Measurements from ENCODE around the gene RAD51B. TPM values are rescaled to one million over a fixed set of nuclear protein-coding genes. Genes with fewer than 3 reads are reported as not detected.

The RAD51B gene
- total and polyA plus RNA-seq, 2 of the 13 experiments (the other 11 are each of a cell fraction or from before 2014, with no cell fraction given): 7.0 to 9.5 TPM

GRCh38 chr14:67816326-67817002, 3.1 kb upstream of the RAD51B start, which contains the start of gene ZFYVE26 (continued):
- TF ChIP-seq ZSCAN25 (CRISPR knock-in tag; IDR thresholded peaks at IDR 0.05): no peak
- TF ChIP-seq THAP11 (CRISPR knock-in tag; IDR thresholded peaks at IDR 0.05): peak; percentile 89
- TF ChIP-seq NFYB (CRISPR knock-in tag; IDR thresholded peaks at IDR 0.05): peak; percentile 78
- no peak for TF ChIP-seq ZFP41 (CRISPR knock-in tag; IDR thresholded peaks at IDR 0.05; ENCODE audit: borderline replicate concordance)
- TF ChIP-seq SALL2 (CRISPR knock-in tag; IDR thresholded peaks at IDR 0.05): 0 out of 2 replicates have a peak, but pooled peaks have one; percentile 24
- no peak for TF ChIP-seq ZNF24 (IDR thresholded peaks at IDR 0.05)
- peak; percentile 13; the same call in 1 of the 2 replicates for TF ChIP-seq RXRB (CRISPR knock-in tag; IDR thresholded peaks at IDR 0.05; ENCODE audit: borderline replicate concordance)
- TF ChIP-seq ATAD3A (CRISPR knock-in tag; IDR thresholded peaks at IDR 0.05): no peak
- peak; percentile 97 for TF ChIP-seq YY1 (IDR thresholded peaks at IDR 0.05; ENCODE audit: insufficient read depth, insufficient replicate concordance, low read depth, low read length)
- TF ChIP-seq KMT2B (CRISPR knock-in tag; IDR thresholded peaks at IDR 0.05): peak; percentile 85
- TF ChIP-seq FOXM1 (CRISPR knock-in tag; IDR thresholded peaks at IDR 0.05): no peak
- no peak for TF ChIP-seq GPN1 (CRISPR knock-in tag; IDR thresholded peaks at IDR 0.05; ENCODE audit: borderline replicate concordance)
- TF ChIP-seq ZNF281 (CRISPR knock-in tag; IDR thresholded peaks at IDR 0.05; ENCODE audit: borderline replicate concordance): peak; percentile 73; the same call in 1 of the 2 replicates
- peak; percentile 82 for TF ChIP-seq HOMEZ (CRISPR knock-in tag; IDR thresholded peaks at IDR 0.05; ENCODE audit: low read depth)
- peak; percentile 32 for TF ChIP-seq ZNF350 (CRISPR knock-in tag; IDR thresholded peaks at IDR 0.05; ENCODE audit: borderline replicate concordance, low read depth)
- no peak for TF ChIP-seq TCF7L2 (IDR thresholded peaks at IDR 0.05; ENCODE audit: low read depth, low read length)
- TF ChIP-seq PBX2 (CRISPR knock-in tag; IDR thresholded peaks at IDR 0.05): no peak
- peak; percentile 15; the same call in 1 of the 2 replicates for TF ChIP-seq CBFB (CRISPR knock-in tag; IDR thresholded peaks at IDR 0.05)
- no peak for TF ChIP-seq KLF12 (CRISPR knock-in tag; IDR thresholded peaks at IDR 0.05; ENCODE audit: borderline replicate concordance)
- TF ChIP-seq HOXA5 (CRISPR knock-in tag; IDR thresholded peaks at IDR 0.05): peak; percentile 42; the same call in 1 of the 2 replicates
- TF ChIP-seq NPAS2 (CRISPR knock-in tag; IDR thresholded peaks at IDR 0.05; ENCODE audit: borderline replicate concordance): no peak
- no peak for TF ChIP-seq SOX13 (IDR thresholded peaks at IDR 0.05)
- TF ChIP-seq SOX13 (CRISPR knock-in tag; conservative IDR thresholded peaks at IDR 0.05 in 1 of 2, IDR thresholded peaks at IDR 0.05 in 1 of 2): no peak
- TF ChIP-seq ZEB1 (IDR thresholded peaks at IDR 0.05; ENCODE audit: insufficient replicate concordance, low read depth): peak; percentile 22
- TF ChIP-seq TGIF2 (CRISPR knock-in tag; IDR thresholded peaks at IDR 0.05): peak; percentile 84
- TF ChIP-seq ZNF652 (CRISPR knock-in tag; IDR thresholded peaks at IDR 0.05; ENCODE audit: borderline replicate concordance, low read depth): no peak
- TF ChIP-seq SRY (CRISPR knock-in tag; IDR thresholded peaks at IDR 0.05): peak; percentile 34; the same call in 1 of the 2 replicates

All from HepG2 (cell line).